Endothelial cell of umbilical vein (primary cell): ENCODE data around the gene GRM7. TPM values are rescaled to one million over a fixed set of nuclear protein-coding genes. Genes with fewer than 3 reads are reported as not detected.

Source experiments
- BruUV-seq: library from RNA; stranded (reverse); fragments of 400-500 nt; replicated peaks from 2 replicates; lab custom pipeline; 2021; lab: Mats Ljungman, UMichigan
- CTCF ChIA-PET: fragments of 300-600, 350-600 bp; sonication (Branson Sonifier 250); formaldehyde crosslinking; loops from one replicate; lab custom pipeline; 2021; ENCODE audit warnings: antibody characterized with exemption, inconsistent platforms; lab: Charles Lee
- POLR2A ChIA-PET: fragments of 300-600, 350-600 bp; sonication (Branson Sonifier 250); formaldehyde crosslinking; loops from one replicate; lab custom pipeline; 2021; ENCODE audit warnings: antibody characterized with exemption, inconsistent platforms; lab: Charles Lee
- DNase-seq: peaks from one replicate; pipeline ENCODE4 v3.0.0-alpha.2; 2011; ENCODE audit warnings: low read depth, low spot score
- FAIRE-seq: peaks from 2 replicates; lab custom pipeline; 2011; peaks lifted over from hg19 to GRCh38; lab: Jason Lieb, UNC
- H2AFZ ChIP-seq: 2 replicates; pipeline ENCODE4 v1.6.0; 2012; ENCODE audit warnings: low read depth, low read length, control low read depth, inconsistent platforms
- H3K27ac ChIP-seq: 2 replicates; pipeline ENCODE4 v1.5.1; 2011; ENCODE audit warnings: low read depth, mild to moderate bottlenecking, control low read depth, low read length, moderate library complexity; ENCODE audit not compliant: insufficient read depth
- H3K27me3 ChIP-seq, 2 experiments: 2 replicates each; pipeline versions ENCODE4 v1.6.0 to v1.6.1; 2011; ENCODE audit warnings: low read length in 2 of 2, mixed read lengths in 1 of 2; ENCODE audit not compliant: control insufficient read depth in 2 of 2, insufficient read depth in 2 of 2
- H3K36me3 ChIP-seq, 2 experiments: 2 replicates in 1 of 2; 3 replicates in 1 of 2; pipeline ENCODE4 v1.5.1; 2011; ENCODE audit warnings: low read length in 2 of 2, mild to moderate bottlenecking in 1 of 2, moderate library complexity in 1 of 2; ENCODE audit not compliant: control insufficient read depth in 2 of 2, insufficient read depth in 2 of 2; ENCODE audit errors: extremely low read depth in 1 of 2
- H3K4me1 ChIP-seq: 3 replicates; pipeline ENCODE4 v1.5.1; 2011; ENCODE audit warnings: mild to moderate bottlenecking, low read length; ENCODE audit not compliant: control insufficient read depth, insufficient read depth; ENCODE audit errors: extremely low read depth
- H3K4me2 ChIP-seq: 2 replicates; pipeline ENCODE4 v1.6.1; 2011; ENCODE audit warnings: low read length, control low read depth, mixed read lengths; ENCODE audit not compliant: insufficient read depth
- H3K4me3 ChIP-seq, 3 experiments: fragments of 200-600 bp in 1 of 3; sonication (generic), shearing (Covaris generic) in 1 of 3; replicated peaks in 1 of 3; 2 replicates each; pipeline ENCODE4 v1.5.1; 2011 to 2016; ENCODE audit warnings: control low read depth in 3 of 3, low read length in 3 of 3, mild to moderate bottlenecking in 2 of 3, inconsistent platforms in 1 of 3, low read depth in 1 of 3, moderate library complexity in 1 of 3; ENCODE audit not compliant: insufficient read depth in 1 of 3
- H3K79me2 ChIP-seq: 2 replicates; pipeline ENCODE4 v1.6.0; 2012; ENCODE audit warnings: low read length, inconsistent platforms; ENCODE audit not compliant: control insufficient read depth, insufficient read depth
- H3K9ac ChIP-seq: replicated peaks from 2 replicates; pipeline ENCODE3; 2011; ENCODE audit warnings: low read length, control low read depth; ENCODE audit not compliant: insufficient read depth; ENCODE audit errors: extremely low read depth
- H3K9me1 ChIP-seq: replicated peaks from 3 replicates; pipeline ENCODE4 v1.6.0; 2011; ENCODE audit warnings: mild to moderate bottlenecking, low read length; ENCODE audit not compliant: control insufficient read depth, insufficient read depth; ENCODE audit errors: extremely low read depth
- H3K9me3 ChIP-seq: replicated peaks from 2 replicates; pipeline ENCODE4 v1.5.1; 2012; ENCODE audit warnings: low read length, inconsistent platforms; ENCODE audit not compliant: control insufficient read depth, insufficient read depth
- H4K20me1 ChIP-seq: replicated peaks from 2 replicates; pipeline ENCODE3; 2011; ENCODE audit warnings: mild to moderate bottlenecking, low read length; ENCODE audit not compliant: control insufficient read depth, insufficient read depth; ENCODE audit errors: extremely low read depth
- CTCF ChIP-seq, 2 donors: IDR thresholded peaks; 1 replicate in 1 of 2; 2 replicates in 1 of 2; pipeline ENCODE4 v1.5.1; 2011; ENCODE audit warnings: low read length in 2 of 2, mild to moderate bottlenecking in 2 of 2, moderate library complexity in 2 of 2, control low read depth in 1 of 2, inconsistent platforms in 1 of 2, low read depth in 1 of 2; ENCODE audit not compliant: insufficient read depth in 1 of 2; ENCODE audit errors: extremely low read depth in 1 of 2
- EZH2 ChIP-seq: IDR thresholded peaks from 2 replicates; pipeline ENCODE4 v1.6.1; 2012; ENCODE audit warnings: borderline replicate concordance, low read depth, mild to moderate bottlenecking, moderate library complexity, low read length, inconsistent platforms; ENCODE audit not compliant: severe bottlenecking
- FOS ChIP-seq: IDR thresholded peaks from 2 replicates; pipeline ENCODE4 v1.6.1; 2011; ENCODE audit warnings: mild to moderate bottlenecking, low read length, moderate library complexity, borderline replicate concordance; ENCODE audit not compliant: insufficient read depth
- GATA2 ChIP-seq: IDR thresholded peaks from 2 replicates; pipeline ENCODE4 v1.7.0; 2011; ENCODE audit warnings: low read depth, mild to moderate bottlenecking, moderate library complexity, mixed read lengths, low read length; ENCODE audit not compliant: insufficient read length, insufficient read depth
- JUN ChIP-seq: IDR thresholded peaks from 2 replicates; pipeline ENCODE4 v1.6.1; 2011; ENCODE audit warnings: borderline replicate concordance, low read depth; ENCODE audit not compliant: insufficient read length, insufficient read depth
- MAX ChIP-seq: IDR thresholded peaks from 2 replicates; pipeline ENCODE4 v1.6.1; 2011; ENCODE audit not compliant: insufficient read depth, insufficient read length
- POLR2A ChIP-seq: IDR thresholded peaks from 2 replicates; pipeline ENCODE4 v1.6.1; 2012; ENCODE audit warnings: low read depth, mild to moderate bottlenecking, control low read depth, low read length
- dilution Hi-C: fragments of 300-500 bp; cut with MboI; formaldehyde crosslinking; loops from one replicate; pipeline ENCODE4 v1.15.0; 2019; ENCODE audit warnings: low sequenced_read_pairs; ENCODE audit not compliant: extremely low pct_ligation_motif_present
- intact Hi-C: fragments of 100-400 bp; cut with micrococcal nuclease; formaldehyde crosslinking; loops from one replicate; pipeline ENCODE4 v1.10.0; 2022
- polyA plus RNA-seq, 4 experiments: library from polyadenylated mRNA; depleted of rRNA in 3 of 4; stranded (reverse) in 3 of 4; unstranded in 1 of 4; fragments of >200 nt; gene quantifications; 2 replicates each; pipeline versions ENCODE4 v1.2.1 to v1.2.3, GENCODE V29; 2011 to 2012; ENCODE audit warnings: missing spikeins in 1 of 4
- total RNA-seq: library from RNA; stranded (reverse); gene quantifications from 2 replicates; pipeline ENCODE4 v1.2.3, GENCODE V29; 2021

Gene GRM7
- total and polyA plus RNA-seq, 2 donors (not counting 3 experiments of a cell fraction or from before 2014, with no cell fraction given), result 0.12 TPM; not detected in 1

DNA sequence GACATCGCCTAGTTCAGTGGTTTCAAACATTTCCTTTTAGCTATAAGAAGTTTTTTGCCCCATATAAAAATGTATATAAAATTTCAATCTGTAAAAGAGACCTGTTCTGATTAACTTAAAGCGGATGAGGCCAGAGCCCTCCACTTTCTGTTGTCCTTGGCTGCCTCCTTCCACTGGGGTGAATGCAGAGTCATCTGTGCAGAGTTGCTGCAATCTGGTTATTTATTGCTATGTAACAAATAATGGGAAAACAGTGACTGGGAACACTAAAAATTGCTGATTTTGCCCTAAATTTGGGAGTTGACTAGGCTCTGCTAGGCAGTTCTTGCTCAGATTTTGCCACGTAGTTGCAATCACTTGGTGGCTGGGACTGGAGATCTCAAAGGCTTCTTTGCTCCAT, 637.8 kb downstream of the GRM7 start:
- CTCF ChIA-PET, result interaction anchor here (1.2 kb wide), 1 partner anchor 175 kb away, joined by 3 read pairs; no protein-coding TSS in a partner anchor
- no peak overlapping the region for H2AFZ ChIP-seq
- FAIRE-seq (no peak), DNase-seq (no peak)
- H4K20me1 ChIP-seq, result no peaks in the 10 kb centered on the region
- dilution Hi-C loops (no loop called here), intact Hi-C loops (no loop called here)
- peaks cover under 1% of the 10 kb centered on the region for H3K4me1 ChIP-seq
- H3K4me2 ChIP-seq, result no peak overlapping the region
- no peaks in the 10 kb centered on the region for H3K27me3 ChIP-seq
- H3K27ac ChIP-seq, result no peak overlapping the region
- TF ChIP-seq GATA2 (no peak), CTCF (IDR thresholded peaks at IDR 0.05; ENCODE audit: extremely low read depth in 1 of 2, insufficient read depth in 1 of 2, low read depth in 1 of 2, low read length in 2 of 2) (no peak), POLR2A (no peak), FOS (no peak), MAX (no peak), EZH2 (no peak), JUN (no peak)
- POLR2A ChIA-PET, result no interaction called here
- H3K9me3 ChIP-seq, result no peaks in the 10 kb centered on the region
- no peaks in the 10 kb centered on the region for H3K79me2 ChIP-seq
- H3K36me3 ChIP-seq, result no peaks in the 10 kb centered on the region
- H3K9me1 ChIP-seq, result no peaks in the 10 kb centered on the region
- no TSS peak for BruUV-seq
- no peak overlapping the region for H3K4me3 ChIP-seq
- H3K9ac ChIP-seq, result no peak overlapping the region
